Nephron (organoid): ENCODE measurements around the gene EPHA3.

Source experiments
- H3K27ac Mint-ChIP-seq, 3 experiments: 2 replicates each; pipeline ENCODE4 v1.8.0; 2020; ENCODE audit warnings: mixed read lengths in 3 of 3, mild to moderate bottlenecking in 2 of 3, moderate library complexity in 1 of 3
- H3K27me3 Mint-ChIP-seq: 2 replicates; pipeline ENCODE4 v1.8.0; 2021; ENCODE audit warnings: low read depth, mild to moderate bottlenecking, moderate library complexity, mixed read lengths
- H3K36me3 Mint-ChIP-seq: 2 replicates; pipeline ENCODE4 v1.8.0; 2020; ENCODE audit warnings: low read depth, mixed read lengths
- H3K4me1 Mint-ChIP-seq: 2 replicates; pipeline ENCODE4 v1.8.0; 2020; ENCODE audit warnings: mixed read lengths
- H3K4me3 Mint-ChIP-seq, 3 experiments: 2 replicates each; pipeline ENCODE4 v1.8.0; 2020; ENCODE audit warnings: mild to moderate bottlenecking in 3 of 3, mixed read lengths in 3 of 3, moderate library complexity in 2 of 3
- H3K9me3 Mint-ChIP-seq: 2 replicates; pipeline ENCODE4 v1.8.0; 2020; ENCODE audit warnings: mixed read lengths
- TF ChIP-seq, protein P1 (sequence below), 3 experiments: fragments of 200-600 bp; sonication (generic); IDR thresholded peaks; one replicate each; pipeline ENCODE4 v1.5.0; 2021; ENCODE audit warnings: antibody characterized with exemption in 3 of 3; ENCODE audit not compliant: unreplicated experiment in 3 of 3

Gene EPHA3

DNA sequence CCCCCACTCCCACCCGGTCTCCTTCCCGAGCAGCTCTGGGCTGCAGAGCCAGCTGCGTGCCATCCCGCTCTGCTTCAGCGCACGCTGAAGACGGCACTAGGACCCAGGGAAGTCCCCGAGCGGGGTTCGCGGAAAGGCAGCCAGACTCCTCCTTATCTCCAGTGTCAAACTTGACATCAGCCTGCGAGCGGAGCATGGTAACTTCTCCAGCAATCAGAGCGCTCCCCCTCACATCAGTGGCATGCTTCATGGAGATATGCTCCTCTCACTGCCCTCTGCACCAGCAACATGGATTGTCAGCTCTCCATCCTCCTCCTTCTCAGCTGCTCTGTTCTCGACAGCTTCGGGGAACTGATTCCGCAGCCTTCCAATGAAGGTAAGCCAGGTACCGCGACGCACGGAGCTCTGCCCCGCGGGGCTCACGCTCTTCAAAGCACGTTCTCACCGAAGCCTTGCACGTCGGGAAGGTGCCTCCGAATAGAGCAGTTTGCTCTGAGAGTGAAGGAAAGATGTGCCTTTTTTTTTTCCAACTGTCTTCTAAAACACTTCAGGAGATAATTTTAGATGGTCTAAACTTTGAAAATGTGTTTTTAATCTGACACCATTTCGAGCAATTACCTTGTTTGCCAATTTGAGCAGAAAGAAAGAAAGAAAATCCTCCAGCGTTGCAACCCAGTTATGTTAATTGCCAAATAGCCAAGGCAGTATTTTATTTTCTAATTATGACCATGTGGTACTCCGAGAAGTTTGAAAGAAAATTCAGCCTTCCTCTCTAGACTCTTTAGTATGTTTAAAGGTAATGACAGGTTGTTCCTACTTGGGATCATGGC, at the start of gene EPHA3:
TSS of gene EPHA3 (plus strand) at position 161 of the 830 bp plus-strand sequence. CDS start at position 289, 128 bp downstream.
- Mint-ChIP-seq H3K27me3 (peaks cover 14% of the 10 kb centered on the region), H3K27ac (peak within 1 kb of the TSS; percentile 15 to 37 (median 15))
- TF ChIP-seq, protein P1, sequence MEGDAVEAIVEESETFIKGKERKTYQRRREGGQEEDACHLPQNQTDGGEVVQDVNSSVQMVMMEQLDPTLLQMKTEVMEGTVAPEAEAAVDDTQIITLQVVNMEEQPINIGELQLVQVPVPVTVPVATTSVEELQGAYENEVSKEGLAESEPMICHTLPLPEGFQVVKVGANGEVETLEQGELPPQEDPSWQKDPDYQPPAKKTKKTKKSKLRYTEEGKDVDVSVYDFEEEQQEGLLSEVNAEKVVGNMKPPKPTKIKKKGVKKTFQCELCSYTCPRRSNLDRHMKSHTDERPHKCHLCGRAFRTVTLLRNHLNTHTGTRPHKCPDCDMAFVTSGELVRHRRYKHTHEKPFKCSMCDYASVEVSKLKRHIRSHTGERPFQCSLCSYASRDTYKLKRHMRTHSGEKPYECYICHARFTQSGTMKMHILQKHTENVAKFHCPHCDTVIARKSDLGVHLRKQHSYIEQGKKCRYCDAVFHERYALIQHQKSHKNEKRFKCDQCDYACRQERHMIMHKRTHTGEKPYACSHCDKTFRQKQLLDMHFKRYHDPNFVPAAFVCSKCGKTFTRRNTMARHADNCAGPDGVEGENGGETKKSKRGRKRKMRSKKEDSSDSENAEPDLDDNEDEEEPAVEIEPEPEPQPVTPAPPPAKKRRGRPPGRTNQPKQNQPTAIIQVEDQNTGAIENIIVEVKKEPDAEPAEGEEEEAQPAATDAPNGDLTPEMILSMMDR (IDR thresholded peaks at IDR 0.05; ENCODE audit: unreplicated experiment in 3 of 3): no peak

DNA sequence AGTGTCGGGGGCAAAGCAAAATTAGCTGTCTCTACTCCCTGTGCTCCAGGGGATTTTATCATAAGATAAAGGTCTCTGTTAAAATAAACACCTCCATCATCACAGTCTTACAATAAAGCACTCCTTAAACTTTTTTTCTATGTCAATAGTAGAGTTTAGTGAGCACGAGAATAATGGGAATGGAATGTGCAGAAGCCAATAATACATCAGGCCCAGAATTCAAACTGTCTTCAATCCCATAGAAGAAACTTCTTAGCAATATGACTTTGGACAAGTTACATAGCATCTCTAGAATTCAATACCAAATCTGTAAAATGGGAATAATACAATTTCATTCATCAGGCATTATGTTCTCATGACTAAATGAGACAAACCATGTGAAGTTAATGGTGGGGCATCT, 49.0 kb upstream of the EPHA3 start:
- Mint-ChIP-seq H3K4me3 (no peak overlapping the region), H3K36me3 (no peaks in the 10 kb centered on the region), H3K4me1 (no peaks in the 10 kb centered on the region), H3K9me3 (no peaks in the 10 kb centered on the region), H3K27me3 (no peaks in the 10 kb centered on the region), H3K27ac (no peak overlapping the region)
- TF ChIP-seq, protein P1 (IDR thresholded peaks at IDR 0.05; ENCODE audit: unreplicated experiment in 3 of 3): no peak

More for the DNA sequence above, at the start of gene EPHA3:
- Mint-ChIP-seq H3K4me1 (peaks cover 16% of the 10 kb centered on the region), H3K9me3 (no peaks in the 10 kb centered on the region), H3K4me3 (peak within 1 kb of the TSS; percentile 84 to 91 (median 87)), H3K36me3 (no peaks in the 10 kb centered on the region)

DNA sequence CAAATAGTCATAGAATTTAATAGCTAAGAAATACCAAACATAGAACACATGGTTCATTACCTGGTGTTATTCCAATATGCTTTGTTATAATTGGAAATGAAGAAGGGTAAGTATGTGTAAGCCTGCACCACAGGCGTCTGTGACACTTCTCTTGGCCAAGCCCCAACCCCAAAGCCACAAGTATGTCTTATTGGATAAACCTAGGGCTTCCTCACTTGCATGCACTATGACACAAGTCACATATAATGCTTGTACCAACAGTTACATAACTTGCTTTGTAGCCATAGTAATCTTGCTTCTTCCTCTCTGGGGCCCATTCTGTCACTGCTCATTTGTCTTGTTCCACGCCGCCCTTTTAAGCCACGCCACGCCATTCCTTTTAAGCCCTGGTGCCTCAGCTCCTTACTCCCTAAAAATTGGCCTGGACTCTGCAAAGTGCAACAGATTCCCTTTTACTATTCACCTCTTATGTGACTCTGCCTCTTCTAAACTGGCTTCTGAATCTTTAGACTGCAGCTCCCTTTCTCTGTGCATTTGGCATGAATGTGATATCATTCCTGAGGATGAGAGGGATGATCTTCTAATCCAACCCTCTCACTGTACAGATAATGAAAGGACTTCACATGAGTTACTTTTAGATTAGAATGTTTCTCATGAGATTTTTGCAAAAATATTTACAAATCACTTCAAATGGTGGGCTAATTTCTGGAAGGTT, 48.1 kb upstream of the EPHA3 start:
- H3K4me3 Mint-ChIP-seq: no peak overlapping the region
- H3K36me3 Mint-ChIP-seq: no peaks in the 10 kb centered on the region
- no peaks in the 10 kb centered on the region for H3K4me1 Mint-ChIP-seq
- TF ChIP-seq, protein P1 (IDR thresholded peaks at IDR 0.05; ENCODE audit: unreplicated experiment in 3 of 3): no peak
- H3K27ac Mint-ChIP-seq: no peak overlapping the region
- no peaks in the 10 kb centered on the region for H3K9me3 Mint-ChIP-seq
- H3K27me3 Mint-ChIP-seq: no peaks in the 10 kb centered on the region

DNA sequence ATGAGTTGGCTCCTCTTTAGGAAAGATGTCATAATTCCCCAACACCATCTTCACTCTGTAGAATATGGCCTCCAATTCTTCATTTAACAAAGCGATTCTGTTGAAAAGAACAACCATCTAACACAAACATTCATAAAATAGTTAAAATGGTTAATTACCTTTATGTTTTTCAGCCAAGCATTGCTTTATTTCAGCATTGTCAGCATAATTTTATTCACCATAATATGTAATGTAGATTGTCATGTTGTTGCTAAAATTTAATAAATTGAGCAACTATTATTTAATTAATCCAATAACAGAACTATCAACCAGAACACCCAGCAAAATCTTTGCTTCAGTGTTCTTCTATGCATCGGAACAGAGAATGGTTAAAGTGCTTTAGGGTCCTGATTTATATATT, 46.2 kb upstream of the EPHA3 start:
- no peaks in the 10 kb centered on the region for H3K9me3 Mint-ChIP-seq
- no peak overlapping the region for H3K27ac Mint-ChIP-seq
- TF ChIP-seq, protein P1 (IDR thresholded peaks at IDR 0.05; ENCODE audit: unreplicated experiment in 3 of 3): no peak

DNA sequence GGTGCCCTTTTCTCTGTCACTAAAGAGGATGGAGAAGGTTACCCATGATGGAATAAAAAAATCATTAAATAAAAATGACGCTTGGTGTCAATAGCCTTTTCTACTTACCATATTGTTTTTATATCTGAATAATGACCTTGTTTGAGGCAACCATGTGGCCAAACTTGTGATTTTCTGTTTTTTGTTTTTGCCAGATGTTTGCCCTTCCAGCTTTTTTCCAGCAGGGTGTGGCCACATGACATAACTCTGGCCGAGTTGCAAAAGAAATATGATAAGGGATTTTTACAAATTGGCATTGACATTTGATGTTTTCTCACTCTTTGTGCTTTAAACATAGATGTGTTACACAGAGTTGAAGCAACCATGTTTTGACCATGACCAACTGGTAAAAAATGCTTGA, 39.7 kb upstream of the EPHA3 start:
- H3K36me3 Mint-ChIP-seq: no peaks in the 10 kb centered on the region
- no peaks in the 10 kb centered on the region for H3K27me3 Mint-ChIP-seq
- no peak overlapping the region for H3K4me3 Mint-ChIP-seq
- TF ChIP-seq, protein P1 (IDR thresholded peaks at IDR 0.05; ENCODE audit: unreplicated experiment in 3 of 3): no peak
- H3K27ac Mint-ChIP-seq: no peak overlapping the region
- H3K9me3 Mint-ChIP-seq: no peaks in the 10 kb centered on the region
- no peaks in the 10 kb centered on the region for H3K4me1 Mint-ChIP-seq

More for the DNA sequence above, 46.2 kb upstream of the EPHA3 start:
- Mint-ChIP-seq H3K36me3 (no peaks in the 10 kb centered on the region), H3K4me3 (no peak overlapping the region), H3K4me1 (no peaks in the 10 kb centered on the region), H3K27me3 (no peaks in the 10 kb centered on the region)
